GM12878 (cell line): ENCODE measurements around the gene SEZ6L2. TPM values are rescaled to one million over a fixed set of nuclear protein-coding genes. Genes with fewer than 3 reads are reported as not detected.

Experiments used
- ATAC-seq: fragments of 200-7000 bp; cut with Tn5 transposase; 3 replicates; pipeline ENCODE4 v1.9.1; 2020; ENCODE audit warnings: mild to moderate bottlenecking, moderate library complexity
- BruUV-seq: library from RNA; stranded (reverse); fragments of 400-500 nt; replicated peaks from 2 replicates; lab custom pipeline; 2021; lab: Mats Ljungman, UMichigan
- CTCF ChIA-PET: fragments of 300-600 bp; sonication (Branson Sonifier 250); formaldehyde crosslinking; extraction: SDS; loops from one replicate; lab custom pipeline; 2021; ENCODE audit warnings: inconsistent platforms; lab: Yijun Ruan, JAX
- POLR2A ChIA-PET: fragments of 350-600 bp; formaldehyde crosslinking; extraction: SDS; loops from one replicate; lab custom pipeline; 2021; ENCODE audit warnings: inconsistent platforms; lab: Charles Lee
- RAD21 ChIA-PET: fragments of 300-600 bp; sonication (Branson Sonifier 250); formaldehyde crosslinking; loops from one replicate; lab custom pipeline; 2023; ENCODE audit warnings: antibody characterized with exemption; ENCODE audit not compliant: unreplicated experiment; lab: Charles Lee
- SMC1A ChIA-PET: fragments of 300-600 bp; sonication (Branson Sonifier 250); formaldehyde crosslinking; loops from one replicate; lab custom pipeline; 2023; ENCODE audit not compliant: unreplicated experiment, uncharacterized antibody; lab: Charles Lee
- DNase-seq: peaks from one replicate; pipeline ENCODE4 v3.0.0-alpha.2; 2011; ENCODE audit warnings: low read depth, low spot score
- FAIRE-seq: peaks from 3 replicates; lab custom pipeline; 2011; peaks lifted over from hg19 to GRCh38; lab: Jason Lieb, UNC
- H2AFZ ChIP-seq: 2 replicates; pipeline ENCODE4 v1.6.0; 2011; ENCODE audit warnings: low read depth, low read length, control low read depth; ENCODE audit not compliant: control insufficient read depth
- H3K27ac ChIP-seq: 2 replicates; pipeline ENCODE4 v1.5.1; 2011; ENCODE audit warnings: control low read depth; ENCODE audit not compliant: control insufficient read depth, insufficient read depth
- H3K27me3 ChIP-seq, 2 experiments: replicated peaks in 1 of 2; 2 replicates each; pipeline versions ENCODE4 v1.6.0 to v1.6.1; 2011; ENCODE audit warnings: low read length in 1 of 2; ENCODE audit not compliant: control insufficient read depth in 2 of 2, insufficient read depth in 2 of 2
- H3K36me3 ChIP-seq, 2 experiments: 2 replicates each; pipeline ENCODE4 v1.5.1; 2011; ENCODE audit warnings: low read length in 1 of 2; ENCODE audit not compliant: control insufficient read depth in 2 of 2, insufficient read depth in 2 of 2
- H3K4me1 ChIP-seq: 2 replicates; pipeline ENCODE4 v1.6.1; 2011; ENCODE audit warnings: mild to moderate bottlenecking, low read length, moderate library complexity, mixed read lengths; ENCODE audit not compliant: control insufficient read depth, insufficient read depth
- H3K4me2 ChIP-seq: 2 replicates; pipeline ENCODE4 v1.6.0; 2011; ENCODE audit warnings: control low read depth; ENCODE audit not compliant: control insufficient read depth, insufficient read depth
- H3K4me3 ChIP-seq: fragments of 200-600 bp; sonication (generic); 2 replicates; pipeline ENCODE4 v1.5.1; 2016
- H3K79me2 ChIP-seq: 2 replicates; pipeline ENCODE4 v1.6.0; 2011; ENCODE audit warnings: low read length; ENCODE audit not compliant: control insufficient read depth, insufficient read depth
- H3K9ac ChIP-seq: 2 replicates; pipeline ENCODE4 v1.8.0; 2011; ENCODE audit warnings: low read length, control low read depth, mixed read lengths; ENCODE audit not compliant: control insufficient read depth, insufficient read depth
- H3K9me3 ChIP-seq: replicated peaks from 3 replicates; pipeline ENCODE4 v1.5.1; 2011; ENCODE audit warnings: mild to moderate bottlenecking, low read length; ENCODE audit not compliant: control insufficient read depth, insufficient read depth
- H4K20me1 ChIP-seq: 2 replicates; pipeline ENCODE4 v1.6.0; 2011; ENCODE audit not compliant: control insufficient read depth, insufficient read depth
- BMI1 ChIP-seq: fragments of 450-650 bp; IDR thresholded peaks from 2 replicates; pipeline ENCODE4 v1.6.1; 2016; ENCODE audit warnings: mild to moderate bottlenecking, moderate library complexity, borderline replicate concordance
- FOXK2 ChIP-seq: fragments of 450-650 bp; IDR thresholded peaks from 2 replicates; pipeline ENCODE4 v1.6.1; 2017; ENCODE audit warnings: mild to moderate bottlenecking, moderate library complexity
- HDAC6 ChIP-seq: fragments of 200-600 bp; sonication (generic); IDR thresholded peaks from one replicate; pipeline ENCODE4 v1.8.0; 2017; ENCODE audit warnings: antibody characterized with exemption; ENCODE audit not compliant: unreplicated experiment
- MEF2B ChIP-seq: fragments of 450-650 bp; IDR thresholded peaks from 2 replicates; pipeline ENCODE4 v1.6.1; 2018; ENCODE audit warnings: mild to moderate bottlenecking, moderate library complexity; ENCODE audit not compliant: partially characterized antibody, poor library complexity, severe bottlenecking
- MTA3 ChIP-seq: IDR thresholded peaks from 2 replicates; pipeline ENCODE4 v1.6.1; 2012; ENCODE audit warnings: low read length, inconsistent platforms, borderline replicate concordance
- PRDM15 ChIP-seq: fragments of 450-650 bp; formaldehyde crosslinking; IDR thresholded peaks from 2 replicates; pipeline ENCODE4 v1.4.0; 2020; ENCODE audit warnings: mild to moderate bottlenecking, moderate library complexity
- RAD21 ChIP-seq: IDR thresholded peaks from 2 replicates; pipeline ENCODE4 v1.6.1; 2011; ENCODE audit warnings: mild to moderate bottlenecking, low read depth, low read length, moderate library complexity; ENCODE audit not compliant: insufficient read depth
- RFX5 ChIP-seq: IDR thresholded peaks from 2 replicates; pipeline ENCODE4 v1.6.1; 2011; ENCODE audit warnings: low read depth, low read length, improper control_type of control experiment
- SKIL ChIP-seq: fragments of 450-650 bp; IDR thresholded peaks from 2 replicates; pipeline ENCODE4 v1.6.1; 2017; ENCODE audit warnings: mild to moderate bottlenecking, low read depth, inconsistent platforms; ENCODE audit not compliant: poor library complexity, severe bottlenecking
- SRF ChIP-seq, 2 experiments: IDR thresholded peaks; 2 replicates each; pipeline ENCODE4 v1.6.1; 2011; ENCODE audit warnings: low read depth in 2 of 2, low read length in 2 of 2, mild to moderate bottlenecking in 1 of 2, moderate library complexity in 1 of 2
- WRNIP1 ChIP-seq: IDR thresholded peaks from 2 replicates; pipeline ENCODE4 v1.6.1; 2011; ENCODE audit warnings: low read depth, low read length, improper control_type of control experiment, borderline replicate concordance
- YBX1 ChIP-seq: fragments of 450-650 bp; IDR thresholded peaks from 2 replicates; pipeline ENCODE4 v1.6.1; 2016; ENCODE audit warnings: antibody characterized with exemption
- WGBS: methylation state at CpG from one replicate; pipeline ENCODE4 v1.1.6; 2016; ENCODE audit warnings: low lambda C conversion rate; ENCODE audit not compliant: insufficient replicate concordance, insufficient coverage; ENCODE audit errors: missing lambda C conversion rate; 5-methylcytosine and 5-hydroxymethylcytosine counted together
- in situ Hi-C: fragments of 300-500 bp; cut with MboI; formaldehyde crosslinking; loops from 9 replicates; pipeline ENCODE4 v1.14.3; 2018; ENCODE audit warnings: mixed read lengths
- intact Hi-C: fragments of 100-400 bp; cut with micrococcal nuclease; formaldehyde crosslinking; loops from one replicate; pipeline ENCODE4 v1.14.2; 2022; ENCODE audit not compliant: unreplicated experiment
- polyA plus RNA-seq, 11 experiments: library from polyadenylated mRNA; depleted of rRNA in 4 of 11; unstranded in 6 of 11; stranded (reverse) in 5 of 11; fragments of >200 nt; fragmentation: Nextera tagmentation in 4 of 11; fragmentation: Illumina TruSeq in 1 of 11; extraction: Ambion mirVana in 4 of 11; extraction: Trizol in 1 of 11; gene quantifications; 1 replicate in 1 of 11; 2 replicates in 10 of 11; pipeline versions ENCODE4 v1.2.1 to v1.2.3, GENCODE V29; 2011 to 2016; ENCODE audit warnings: inconsistent platforms in 2 of 11, missing spikeins in 2 of 11, low read depth in 1 of 11
- total RNA-seq, 4 experiments: library from RNA; depleted of rRNA in 3 of 4; stranded (reverse); fragments of >200 nt in 3 of 4; fragmentation: Illumina TruSeq in 1 of 4; extraction: Trizol in 1 of 4; gene quantifications; 2 replicates each; pipeline versions ENCODE4 v1.2.1 to v1.2.3, GENCODE V29; 2013 to 2021

Gene SEZ6L2
- total and polyA plus RNA-seq, 10 of the 15 experiments (the other 5 are each of a cell fraction or from before 2014, with no cell fraction given) = 0.06 to 0.49 TPM; not detected in 8

GRCh38 chr16:29906520-29907244 lies 7.3 kb upstream of the SEZ6L2 start:
- FAIRE-seq (no peak), ATAC-seq (no peak), DNase-seq (no peak)
- CTCF ChIA-PET = no interaction called here
- 92% methylated on average over 23 of the region's 23 CpGs for WGBS
- H3K4me3 ChIP-seq = no peak overlapping the region
- no TSS peak for BruUV-seq
- H2AFZ ChIP-seq = no peak overlapping the region
- H3K9me3 ChIP-seq = no peaks in the 10 kb centered on the region
- H3K27me3 ChIP-seq = no peaks in the 10 kb centered on the region
- H3K79me2 ChIP-seq = no peaks in the 10 kb centered on the region
- H3K4me2 ChIP-seq = no peak overlapping the region
- RAD21 ChIA-PET = no interaction called here
- H3K4me1 ChIP-seq = no peaks in the 10 kb centered on the region
- TF ChIP-seq FOXK2 = no peak
- TF ChIP-seq WRNIP1 = no peak
- TF ChIP-seq RFX5 = no peak
- TF ChIP-seq MEF2B = no peak
- TF ChIP-seq RAD21 = no peak
- no peak for TF ChIP-seq YBX1
- TF ChIP-seq PRDM15 (CRISPR knock-in tag) = no peak
- no peak for TF ChIP-seq SKIL
- TF ChIP-seq MTA3 = no peak
- no peak for TF ChIP-seq SRF (IDR thresholded peaks at IDR 0.05; ENCODE audit: low read depth in 2 of 2, low read length in 2 of 2)
- no peak for TF ChIP-seq BMI1
- no peak for TF ChIP-seq HDAC6
- POLR2A ChIA-PET = interaction anchor here (1.1 kb wide), 1 partner anchor 20 kb away, joined by 3 read pairs; the partner anchor contains the start of gene KCTD13
- SMC1A ChIA-PET = no interaction called here
- H4K20me1 ChIP-seq = no peaks in the 10 kb centered on the region
- intact Hi-C loops (loop anchor here (10.0 kb wide), 1 partner anchor 118 kb away; the partner anchor contains the start of gene C16orf92), in situ Hi-C loops (no loop called here)
- no peak overlapping the region for H3K27ac ChIP-seq
- no peaks in the 10 kb centered on the region for H3K36me3 ChIP-seq
- H3K9ac ChIP-seq = no peak overlapping the region
